ENCODE data around the gene OR4D11. TPM values are rescaled to one million over a fixed set of nuclear protein-coding genes. Genes with fewer than 3 reads are reported as not detected.
"Not testable (repeated sequence)": the region's sequence is repeated elsewhere in the genome, so short reads cannot be mapped to it uniquely, and the experiment has no call there.

OR4D11 gene
- total RNA-seq, 2 donors from 2014 or later, result not detected

DNA sequence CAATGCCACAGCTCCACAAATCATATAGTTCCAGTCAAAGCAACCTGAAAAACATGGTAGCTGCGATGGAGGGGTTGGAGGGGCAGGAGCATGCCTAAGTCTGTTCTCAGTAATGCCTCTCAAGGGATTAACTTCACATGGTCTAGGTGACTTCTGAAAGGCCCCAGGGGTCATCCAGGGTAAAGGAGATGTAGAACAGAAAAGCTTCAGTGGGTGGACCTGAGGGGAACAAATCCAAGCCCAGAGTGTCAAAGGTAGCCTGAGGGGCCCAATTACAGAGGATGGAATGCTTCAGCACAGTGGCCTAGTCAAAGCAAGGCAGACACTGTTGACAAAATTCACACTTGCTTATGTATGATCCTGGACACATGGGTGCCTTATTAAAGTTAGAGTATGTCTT is 31.3 kb downstream of the OR4D11 start:
- no peaks in the 10 kb centered on the region for H3K9me3 ChIP-seq
- peaks cover 4 to 7% of the 10 kb centered on the region in 2 donors for H3K4me1 ChIP-seq (ENCODE audit: control insufficient read depth in 1 of 2, low read depth in 2 of 2)
- no peak overlapping the region for H3K4me3 ChIP-seq
- ATAC-seq (ENCODE audit: insufficient number of reproducible peaks, low FRiP score, low read depth) (no peak), DNase-seq (ENCODE audit: low spot score) (no peak)
- no peak overlapping the region for H3K27ac ChIP-seq
- H3K27me3 ChIP-seq (replicated peaks; ENCODE audit: insufficient read depth), result no peaks in the 10 kb centered on the region
- H3K36me3 ChIP-seq, result no peaks in the 10 kb centered on the region
- TF ChIP-seq, protein P1, sequence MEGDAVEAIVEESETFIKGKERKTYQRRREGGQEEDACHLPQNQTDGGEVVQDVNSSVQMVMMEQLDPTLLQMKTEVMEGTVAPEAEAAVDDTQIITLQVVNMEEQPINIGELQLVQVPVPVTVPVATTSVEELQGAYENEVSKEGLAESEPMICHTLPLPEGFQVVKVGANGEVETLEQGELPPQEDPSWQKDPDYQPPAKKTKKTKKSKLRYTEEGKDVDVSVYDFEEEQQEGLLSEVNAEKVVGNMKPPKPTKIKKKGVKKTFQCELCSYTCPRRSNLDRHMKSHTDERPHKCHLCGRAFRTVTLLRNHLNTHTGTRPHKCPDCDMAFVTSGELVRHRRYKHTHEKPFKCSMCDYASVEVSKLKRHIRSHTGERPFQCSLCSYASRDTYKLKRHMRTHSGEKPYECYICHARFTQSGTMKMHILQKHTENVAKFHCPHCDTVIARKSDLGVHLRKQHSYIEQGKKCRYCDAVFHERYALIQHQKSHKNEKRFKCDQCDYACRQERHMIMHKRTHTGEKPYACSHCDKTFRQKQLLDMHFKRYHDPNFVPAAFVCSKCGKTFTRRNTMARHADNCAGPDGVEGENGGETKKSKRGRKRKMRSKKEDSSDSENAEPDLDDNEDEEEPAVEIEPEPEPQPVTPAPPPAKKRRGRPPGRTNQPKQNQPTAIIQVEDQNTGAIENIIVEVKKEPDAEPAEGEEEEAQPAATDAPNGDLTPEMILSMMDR (IDR thresholded peaks at IDR 0.05), result no peak

GRCh38 chr11:59542142-59542810 is 38.9 kb downstream of the OR4D11 start:
- DNase-seq (ENCODE audit: low spot score), result no peak
- Histone ChIP-seq H3K27ac (no peak overlapping the region), H3K36me3 (no peaks in the 10 kb centered on the region), H3K27me3 (replicated peaks; ENCODE audit: insufficient read depth) (no peaks in the 10 kb centered on the region), H3K9me3 (no peaks in the 10 kb centered on the region), H3K4me1 (ENCODE audit: control insufficient read depth in 1 of 2, low read depth in 2 of 2) (peaks cover 4 to 7% of the 10 kb centered on the region in 2 donors), H3K4me3 (no peak overlapping the region)
- TF ChIP-seq, protein P1 (IDR thresholded peaks at IDR 0.05), result no peak
- ATAC-seq (ENCODE audit: insufficient number of reproducible peaks, low FRiP score, low read depth), result no peak

- not testable (repeated sequence) for H3K36me3 ChIP-seq
Observed at GRCh38 chr11:59543713-59544112, 40.3 kb downstream of the OR4D11 start.

GRCh38 chr11:59544869-59545178 is 41.4 kb downstream of the OR4D11 start:
- H3K27me3 ChIP-seq (replicated peaks; ENCODE audit: insufficient read depth), result no peaks in the 10 kb centered on the region
- ATAC-seq (ENCODE audit: insufficient number of reproducible peaks, low FRiP score, low read depth) (no peak), DNase-seq (ENCODE audit: low spot score) (no peak)
- H3K4me3 ChIP-seq, result no peak overlapping the region
- H3K4me1 ChIP-seq (ENCODE audit: control insufficient read depth in 1 of 2, low read depth in 2 of 2), result no peaks in the 10 kb centered on the region
- no peak overlapping the region for H3K27ac ChIP-seq
- no peaks in the 10 kb centered on the region for H3K9me3 ChIP-seq
- TF ChIP-seq, protein P1 (IDR thresholded peaks at IDR 0.05), result no peak
- H3K36me3 ChIP-seq, result no peaks in the 10 kb centered on the region

More at GRCh38 chr11:59543713-59544112, 40.3 kb downstream of the OR4D11 start:
- H3K4me1 ChIP-seq (ENCODE audit: control insufficient read depth in 1 of 2, low read depth in 2 of 2); H3K27ac ChIP-seq; ATAC-seq (ENCODE audit: insufficient number of reproducible peaks, low FRiP score, low read depth); H3K4me3 ChIP-seq; H3K9me3 ChIP-seq; H3K27me3 ChIP-seq (replicated peaks; ENCODE audit: insufficient read depth); DNase-seq (ENCODE audit: low spot score): not testable (repeated sequence)

DNA sequence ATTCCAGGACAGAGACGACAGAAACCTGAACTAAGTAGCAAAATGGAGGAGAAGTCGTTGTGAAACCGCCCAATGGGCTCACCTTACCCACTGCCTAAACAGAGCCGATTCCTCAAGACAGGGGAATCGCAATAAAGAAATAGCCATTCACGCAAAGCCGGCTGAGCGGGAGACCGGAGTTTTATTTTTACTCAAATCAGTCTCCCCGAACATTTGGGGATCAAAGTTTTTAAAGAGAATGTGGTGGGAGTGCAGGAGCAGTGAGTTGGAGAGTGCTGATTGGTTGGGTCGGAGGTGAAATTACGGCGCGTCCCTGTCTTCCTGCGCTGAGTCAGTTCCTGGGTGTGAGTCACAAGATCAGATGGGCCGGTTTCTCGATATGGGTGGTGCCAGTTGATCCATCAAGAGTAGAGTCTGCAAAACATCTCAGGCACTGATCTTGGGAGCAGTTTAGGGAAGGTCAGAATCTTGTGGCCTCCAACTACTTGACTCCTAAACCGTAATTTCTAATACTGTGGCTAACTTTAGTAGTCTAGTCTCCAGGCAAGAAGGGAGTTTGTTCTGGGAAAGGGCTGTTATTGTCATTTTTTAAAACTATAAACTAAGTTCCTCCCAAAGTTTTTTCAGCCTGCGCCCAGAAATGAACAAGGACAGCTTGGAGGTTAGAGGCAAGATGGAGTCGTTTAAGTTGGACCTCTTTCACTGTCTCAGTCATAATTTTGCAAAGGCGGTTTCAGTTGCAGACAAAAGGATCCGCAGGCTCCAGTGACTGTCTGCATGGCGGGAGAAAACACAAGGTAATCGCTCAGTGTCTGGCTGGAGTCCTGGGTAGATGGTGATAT is 42.0 kb downstream of the OR4D11 start:
- H3K27me3 ChIP-seq (replicated peaks; ENCODE audit: insufficient read depth), result no peaks in the 10 kb centered on the region
- DNase-seq (ENCODE audit: low spot score) (no peak), ATAC-seq (ENCODE audit: insufficient number of reproducible peaks, low FRiP score, low read depth) (no peak)
- H3K36me3 ChIP-seq, result no peaks in the 10 kb centered on the region
- TF ChIP-seq, protein P1 (IDR thresholded peaks at IDR 0.05), result no peak
- no peaks in the 10 kb centered on the region for H3K4me1 ChIP-seq (ENCODE audit: control insufficient read depth in 1 of 2, low read depth in 2 of 2)
- H3K27ac ChIP-seq, result no peak overlapping the region
- no peaks in the 10 kb centered on the region for H3K9me3 ChIP-seq
- H3K4me3 ChIP-seq, result no peak overlapping the region

DNA sequence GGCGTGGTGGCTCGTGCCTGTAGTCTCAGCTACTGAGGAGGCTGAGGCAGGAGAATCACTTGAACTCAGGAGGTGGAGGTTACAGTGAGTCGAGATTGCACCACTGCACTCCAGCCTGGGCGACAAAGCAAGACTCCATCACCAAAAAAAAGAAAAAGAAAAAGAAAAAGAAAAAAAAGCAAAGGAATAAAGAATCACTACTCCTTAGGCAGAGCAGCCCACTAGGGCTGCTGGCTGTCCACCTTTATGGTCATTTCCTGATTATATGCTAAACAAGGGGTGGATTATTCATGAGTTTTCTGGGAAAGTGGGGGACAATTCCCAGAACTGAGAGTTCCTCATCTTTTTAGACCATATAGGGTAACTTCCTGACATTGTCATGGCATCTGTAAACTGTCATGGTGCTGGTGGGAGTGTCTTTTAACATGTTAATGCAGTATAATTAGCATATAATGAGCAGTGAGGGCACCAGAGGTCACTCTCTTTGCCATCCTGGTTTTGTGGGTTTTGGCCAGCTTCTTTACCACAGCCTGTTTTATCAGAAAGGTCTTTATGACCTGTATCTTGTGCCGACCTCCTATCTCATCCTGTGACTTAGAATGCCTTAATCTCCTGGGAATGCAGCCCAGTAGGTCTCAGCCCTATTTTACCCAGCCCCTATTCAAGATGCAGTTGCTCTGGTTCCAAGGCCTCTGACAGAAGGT is 44.4 kb downstream of the OR4D11 start:
- H3K36me3 ChIP-seq; H3K4me1 ChIP-seq (ENCODE audit: control insufficient read depth in 1 of 2, low read depth in 2 of 2); H3K9me3 ChIP-seq; H3K4me3 ChIP-seq; DNase-seq (ENCODE audit: low spot score); H3K27me3 ChIP-seq (replicated peaks; ENCODE audit: insufficient read depth); H3K27ac ChIP-seq; ATAC-seq (ENCODE audit: insufficient number of reproducible peaks, low FRiP score, low read depth): not testable (repeated sequence)

Measured in thoracic aorta (tissue), 2 donors.